GM18951 (cell line): Measurements from ENCODE around the gene LGALS9C.
"Not testable (repeated sequence)": the region's sequence is repeated elsewhere in the genome, so short reads cannot be mapped to it uniquely, and the experiment has no call there.

Experiments used
- in situ Hi-C: fragments of 300-500 bp; cut with MboI; formaldehyde crosslinking; loops from one replicate; pipeline ENCODE4 v1.12.0; 2022; ENCODE audit warnings: low sequenced_read_pairs, mixed read lengths, inconsistent platforms; ENCODE audit not compliant: unreplicated experiment

The LGALS9C gene

GRCh38 chr17:18474754-18475153 lies 1.8 kb upstream of the LGALS9C start:
- in situ Hi-C loops = loop anchor here (10.0 kb wide), 1 partner anchor 1990 kb away; the partner anchor contains the start of gene LGALS9B

DNA sequence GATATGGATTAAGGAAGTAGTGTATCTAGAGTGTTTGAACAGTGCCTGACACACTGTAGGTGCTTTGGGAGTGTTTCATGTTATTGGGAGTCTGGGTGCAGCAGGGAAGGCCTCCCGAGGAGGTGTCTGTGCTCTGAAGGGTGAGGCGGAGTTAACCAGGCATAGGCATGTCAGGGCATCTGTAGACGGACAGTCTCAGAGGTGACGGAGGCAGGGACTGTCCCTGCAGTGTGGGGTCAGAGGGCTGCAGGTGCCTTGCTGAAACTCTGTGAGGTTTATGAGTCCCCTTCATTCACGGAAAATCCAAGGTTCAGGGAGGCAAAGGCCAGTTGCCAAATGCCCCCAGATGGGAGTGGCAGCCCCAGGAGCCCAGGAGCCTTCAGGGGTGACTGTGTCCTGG lies 778 bp downstream of the LGALS9C start:
- in situ Hi-C loops = loop anchor here (10.0 kb wide), 1 partner anchor 1987 kb away; the partner anchor contains the start of gene LGALS9B

- in situ Hi-C loops = loop anchor here (10.0 kb wide), 1 partner anchor 1986 kb away; the partner anchor contains the start of gene LGALS9B
Measured at GRCh38 chr17:18478362-18478761, 1.8 kb downstream of the LGALS9C start.

DNA sequence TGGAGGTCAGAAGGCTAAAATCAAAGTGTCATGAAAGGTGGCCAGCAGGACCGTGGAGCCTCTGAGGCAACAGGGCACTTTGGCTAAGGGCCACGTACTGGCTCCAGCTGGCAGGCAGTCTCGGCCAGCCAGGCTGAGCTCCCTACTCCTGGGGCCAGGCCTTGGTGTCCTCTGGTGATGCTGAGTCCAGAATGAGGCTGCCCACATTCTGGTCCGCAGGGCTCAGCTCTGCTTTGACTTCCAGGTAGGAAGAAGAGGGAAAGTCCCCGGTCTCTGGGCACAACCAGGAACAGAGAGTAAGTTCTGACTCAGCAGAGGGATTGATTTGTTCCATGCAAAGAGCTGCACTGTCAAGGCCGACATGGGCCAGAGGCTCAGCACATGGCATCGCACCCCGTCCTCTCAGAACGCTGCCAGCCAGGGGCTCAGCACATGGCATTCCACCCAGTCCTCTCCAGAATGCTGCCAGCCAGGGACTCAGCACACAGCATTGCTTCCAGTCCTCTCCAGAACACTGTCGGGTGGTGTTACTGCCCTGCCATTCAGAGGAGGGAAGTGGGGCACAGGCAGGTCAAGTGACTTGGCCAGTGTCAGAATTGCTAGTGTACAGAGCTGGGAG lies 2.5 kb downstream of the LGALS9C start:
- in situ Hi-C loops = loop anchor here (10.0 kb wide), 1 partner anchor 1986 kb away; the partner anchor contains the start of gene LGALS9B

DNA sequence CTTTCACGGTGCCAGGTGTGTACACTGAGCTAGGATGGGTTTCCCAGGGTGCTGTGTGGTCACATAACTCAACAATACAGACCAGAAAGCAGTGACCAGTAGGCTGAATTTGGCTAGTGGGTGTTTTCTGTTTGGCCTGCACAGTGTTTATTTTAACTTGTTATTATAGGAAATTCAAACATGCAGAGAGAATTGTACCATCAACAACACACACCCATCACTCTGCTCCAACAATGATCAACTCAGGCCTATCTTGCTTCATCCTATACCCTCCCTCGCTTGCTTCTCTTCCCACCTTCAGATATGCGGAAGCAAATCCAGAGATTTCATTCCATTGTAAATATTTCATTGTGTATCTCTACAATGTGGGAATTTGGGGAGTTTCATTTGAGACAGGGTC lies 5.2 kb downstream of the LGALS9C start:
- in situ Hi-C loops = not testable (repeated sequence)

- in situ Hi-C loops = not testable (repeated sequence)
Measured at GRCh38 chr17:18485936-18486464, 9.4 kb downstream of the LGALS9C start.

- in situ Hi-C loops = not testable (repeated sequence)
Measured at GRCh38 chr17:18487633-18488032, 11.0 kb downstream of the LGALS9C start.

DNA sequence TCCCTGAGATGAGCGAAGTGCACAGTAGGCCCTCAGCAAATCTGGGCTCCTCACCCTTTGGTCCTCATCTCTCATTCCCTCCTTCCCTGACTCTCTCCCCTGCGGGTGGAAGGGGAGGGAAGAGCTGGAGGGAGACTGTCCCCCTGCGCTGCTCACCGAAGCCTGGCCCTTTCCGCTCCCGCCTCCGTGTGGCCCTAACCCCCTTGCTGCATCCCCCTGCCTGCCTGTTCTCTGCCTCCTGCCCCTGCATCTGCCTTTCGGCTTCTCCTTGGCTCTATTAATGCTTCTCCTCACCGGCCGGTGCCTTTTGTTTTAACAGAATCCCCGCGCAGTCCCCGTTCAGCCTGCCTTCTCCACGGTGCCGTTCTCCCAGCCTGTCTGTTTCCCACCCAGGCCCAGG lies 12.0 kb downstream of the LGALS9C start:
- in situ Hi-C loops = not testable (repeated sequence)

DNA sequence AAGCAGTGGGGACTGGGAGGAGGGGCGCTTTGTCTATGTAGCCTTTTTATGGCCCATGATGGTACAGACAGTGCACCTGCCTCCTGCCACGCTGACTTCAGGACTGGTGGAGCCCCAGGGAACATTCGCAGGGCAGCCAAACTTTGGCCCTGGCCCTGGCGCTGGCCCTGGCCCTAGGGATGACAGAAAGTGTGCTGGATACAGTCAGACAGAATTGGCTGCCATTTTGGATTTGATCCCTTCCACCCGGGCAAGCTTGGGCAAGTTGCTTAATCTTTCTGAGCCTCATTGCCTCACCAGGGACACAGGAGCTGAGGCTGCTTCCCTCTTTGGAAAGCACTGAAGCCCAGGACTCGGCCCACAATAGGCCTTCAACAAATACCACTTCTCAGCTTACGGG lies 13.4 kb downstream of the LGALS9C start:
- in situ Hi-C loops = not testable (repeated sequence)

DNA sequence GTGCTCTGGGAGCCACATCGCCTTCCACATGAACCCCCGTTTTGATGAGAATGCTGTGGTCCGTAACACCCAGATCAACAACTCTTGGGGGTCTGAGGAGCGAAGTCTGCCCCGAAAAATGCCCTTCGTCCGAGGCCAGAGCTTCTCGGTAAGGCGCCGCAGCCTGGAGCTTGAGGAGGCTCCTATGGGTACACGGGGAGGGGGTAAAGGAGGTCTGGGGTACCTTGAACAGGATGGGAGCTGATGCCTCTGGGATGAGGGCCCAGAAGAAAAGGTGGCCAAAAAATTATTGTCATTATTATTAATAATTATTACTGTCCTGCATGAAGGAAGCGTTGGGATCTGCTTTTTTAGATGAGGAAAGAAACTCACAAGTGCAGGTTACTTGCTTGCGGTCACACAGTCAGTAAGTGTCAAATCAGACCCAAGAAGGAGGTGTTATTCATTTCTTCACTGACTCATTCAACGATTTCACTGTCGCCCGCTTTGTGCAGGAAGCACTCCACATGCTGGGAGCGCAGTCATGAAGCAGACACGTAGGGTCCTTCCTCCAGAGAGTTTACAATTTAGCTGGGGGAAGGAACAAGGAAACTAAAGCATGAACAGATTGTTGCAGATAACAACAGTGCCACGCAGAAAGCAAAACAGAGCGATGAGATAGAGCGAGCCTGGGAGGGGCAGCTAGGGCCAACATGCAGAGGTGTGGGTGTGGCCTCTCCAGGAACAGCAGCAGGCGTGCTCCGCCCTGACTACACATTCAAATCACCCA lies 16.3 kb downstream of the LGALS9C start:
- in situ Hi-C loops = not testable (repeated sequence)

DNA sequence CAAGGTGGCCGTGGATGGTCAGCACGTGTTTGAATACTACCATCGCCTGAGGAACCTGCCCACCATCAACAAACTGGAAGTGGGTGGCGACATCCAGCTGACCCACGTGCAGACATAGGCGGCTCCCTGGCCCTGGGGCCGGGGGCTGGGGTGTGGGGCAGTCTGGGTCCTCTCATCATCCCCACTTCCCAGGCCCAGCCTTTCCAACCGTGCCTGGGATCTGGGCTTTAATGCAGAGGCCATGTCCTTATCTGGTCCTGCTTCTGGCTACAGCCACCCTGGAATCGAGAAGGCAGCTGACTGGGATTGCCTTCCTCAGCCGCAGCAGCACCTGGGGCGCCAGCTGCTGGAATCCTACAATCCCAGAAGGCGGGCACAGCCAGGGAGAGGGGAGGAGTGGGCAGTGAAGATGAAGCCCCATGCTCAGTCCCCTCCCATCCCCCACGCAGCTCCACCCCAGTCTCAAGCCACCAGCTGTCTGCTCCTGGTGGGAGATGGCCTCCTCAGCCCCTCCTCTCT lies 17.7 kb downstream of the LGALS9C start:
- in situ Hi-C loops = not testable (repeated sequence)

DNA sequence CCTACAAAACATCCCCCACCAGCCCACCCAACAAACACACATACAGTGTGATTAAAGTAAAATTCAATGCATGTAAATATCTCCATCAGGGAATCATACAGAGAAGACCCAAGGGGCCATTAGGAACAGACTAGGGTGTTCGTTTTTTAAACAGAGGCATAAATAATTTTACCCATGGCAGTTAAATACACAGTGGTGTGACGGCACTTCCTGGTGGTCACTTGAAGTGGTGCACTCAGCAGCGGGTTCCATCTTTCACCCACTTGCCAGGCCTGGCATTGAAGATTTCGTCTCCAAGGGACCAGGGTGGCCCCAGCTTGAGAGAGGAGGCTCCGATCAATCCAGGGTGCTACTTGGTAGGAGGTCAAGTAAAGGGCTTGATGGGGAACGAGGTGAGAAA lies 20.5 kb downstream of the LGALS9C start:
- in situ Hi-C loops = not testable (repeated sequence)

GRCh38 chr17:18499100-18499499 lies 22.5 kb downstream of the LGALS9C start:
- in situ Hi-C loops = not testable (repeated sequence)

DNA sequence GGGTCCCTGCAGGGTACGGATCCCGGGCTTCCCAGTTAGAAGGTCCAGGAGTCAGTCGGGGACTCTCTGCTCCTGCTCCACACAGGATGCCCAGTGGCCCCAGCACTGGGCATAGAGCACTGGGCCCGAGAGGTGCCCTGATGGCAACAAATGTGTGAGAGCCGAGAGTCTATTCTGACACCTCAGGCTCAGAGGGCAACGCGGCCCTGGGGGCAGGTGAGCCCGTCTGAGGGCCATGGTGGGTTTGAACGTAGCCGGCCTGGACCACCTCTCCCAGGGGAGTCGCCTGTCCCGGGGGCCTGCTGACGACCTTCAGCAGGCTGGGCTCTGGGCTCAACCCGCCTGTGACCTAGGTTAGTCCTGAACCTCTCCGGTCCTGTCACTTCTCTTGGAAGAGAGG lies 23.2 kb downstream of the LGALS9C start:
- in situ Hi-C loops = not testable (repeated sequence)

- in situ Hi-C loops = not testable (repeated sequence)
Measured at GRCh38 chr17:18500281-18500680, 23.7 kb downstream of the LGALS9C start.

GRCh38 chr17:18500816-18501215 lies 24.2 kb downstream of the LGALS9C start:
- in situ Hi-C loops = not testable (repeated sequence)

GRCh38 chr17:18503221-18503620 lies 26.6 kb downstream of the LGALS9C start:
- in situ Hi-C loops = not testable (repeated sequence)

DNA sequence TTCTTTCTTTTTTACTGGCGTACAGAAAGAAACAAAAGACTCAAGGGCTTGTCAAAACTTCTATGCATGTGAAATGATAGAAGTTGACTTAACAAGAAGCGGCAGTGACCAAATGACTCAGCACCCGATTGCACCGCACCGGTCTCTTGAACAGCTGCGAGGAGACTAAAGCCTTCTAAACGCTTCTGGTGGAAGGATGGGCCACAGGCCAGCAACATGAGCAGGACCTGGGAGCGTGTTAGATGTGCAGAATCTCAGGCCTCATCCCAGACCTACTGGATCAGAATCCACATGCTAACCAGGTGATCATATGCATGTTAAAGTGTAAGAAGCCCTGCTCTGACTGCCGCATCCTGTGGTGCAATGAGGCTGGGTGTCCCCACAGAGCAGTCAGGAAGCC lies 31.1 kb downstream of the LGALS9C start:
- in situ Hi-C loops = not testable (repeated sequence)

DNA sequence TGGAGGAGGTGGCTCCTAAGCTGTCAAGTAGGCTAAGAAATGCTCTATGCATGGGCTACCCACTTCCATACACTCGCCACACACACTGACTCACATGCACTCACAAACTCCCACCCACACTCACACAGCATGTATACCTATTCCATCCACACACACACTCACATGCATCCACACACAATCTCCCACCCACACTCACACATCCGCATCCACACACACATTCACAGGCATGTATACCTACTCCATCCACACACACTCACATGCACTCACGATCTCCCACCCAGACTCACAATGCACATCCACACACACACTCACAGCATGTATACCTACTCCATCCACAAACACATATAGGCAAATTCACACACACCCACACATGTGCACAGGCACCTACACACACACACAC lies 32.1 kb downstream of the LGALS9C start:
- in situ Hi-C loops = not testable (repeated sequence)

DNA sequence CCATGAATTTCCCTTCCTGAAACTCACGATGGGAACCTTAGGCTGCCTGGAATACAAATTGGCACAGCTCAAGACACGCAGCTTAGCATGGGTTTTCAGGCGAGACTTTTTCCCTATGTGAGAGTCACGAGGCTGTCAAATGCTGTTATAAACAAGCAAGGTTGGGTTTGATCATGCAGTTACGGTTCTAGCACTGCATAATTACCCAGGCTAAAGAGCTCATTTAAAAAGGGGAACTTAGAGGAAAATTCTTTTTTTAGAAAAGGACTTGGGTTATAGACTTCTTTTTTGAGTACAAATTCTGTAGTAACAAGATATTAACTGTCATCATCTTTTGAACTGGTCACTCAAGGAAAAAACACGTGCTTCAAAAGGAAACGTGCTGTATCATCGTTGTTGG lies 44.5 kb downstream of the LGALS9C start:
- in situ Hi-C loops = not testable (repeated sequence)

DNA sequence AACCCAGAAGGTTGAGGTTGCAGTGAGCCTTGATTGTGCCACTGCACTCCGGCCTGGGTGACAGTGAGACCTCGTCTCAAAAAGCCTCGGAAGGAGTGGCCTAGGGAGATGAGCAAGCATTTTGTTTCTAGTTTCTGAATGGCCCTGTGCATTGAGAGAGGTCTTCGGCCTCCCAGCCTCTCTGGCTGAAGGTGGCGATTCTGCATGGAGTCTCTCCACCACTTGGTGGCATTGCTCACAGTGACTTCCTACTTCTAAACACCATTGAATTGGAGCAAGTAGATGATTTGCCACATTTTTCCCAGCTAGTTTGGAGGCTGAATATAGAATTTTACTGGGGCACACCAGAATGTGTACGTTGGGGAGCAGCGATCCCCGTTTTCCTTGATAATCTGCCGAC lies 48.4 kb downstream of the LGALS9C start:
- in situ Hi-C loops = loop anchor here (25.0 kb wide), 1 partner anchor 1738 kb away; no protein-coding TSS in a partner anchor
